Effector memory CD8-positive, alpha-beta T cell (primary cell): ENCODE measurements around the gene TEKTIP1.

ENCODE experiments used
- ATAC-seq: fragments of 150-1000 bp; cut with Tn5 transposase; replicated peaks from 2 replicates; pipeline ENCODE4 v1.10.0; 2021; ENCODE audit warnings: mild to moderate bottlenecking, moderate library complexity
- DNase-seq, 3 experiments: peaks; one replicate each; pipeline ENCODE4 v3.0.0; 2021
- H3K27ac Mint-ChIP-seq, 2 donors: one replicate each; pipeline ENCODE4 v1.8.0; 2022; ENCODE audit warnings: mild to moderate bottlenecking in 2 of 2, mixed read lengths in 2 of 2, moderate library complexity in 2 of 2
- H3K27me3 Mint-ChIP-seq, 2 donors: one replicate each; pipeline ENCODE4 v1.8.0; 2022; ENCODE audit warnings: mixed read lengths in 2 of 2
- H3K36me3 Mint-ChIP-seq: one replicate; pipeline ENCODE4 v1.8.0; 2022; ENCODE audit warnings: mild to moderate bottlenecking, moderate library complexity, mixed read lengths; ENCODE audit not compliant: insufficient read depth
- H3K4me1 Mint-ChIP-seq, 2 donors: one replicate each; pipeline ENCODE4 v1.8.0; 2022; ENCODE audit warnings: low read depth in 2 of 2, mixed read lengths in 2 of 2
- H3K4me3 Mint-ChIP-seq, 2 donors: one replicate each; pipeline ENCODE4 v1.8.0; 2022; ENCODE audit warnings: mild to moderate bottlenecking in 2 of 2, mixed read lengths in 2 of 2, moderate library complexity in 2 of 2
- H3K9me3 Mint-ChIP-seq, 2 donors: one replicate each; pipeline ENCODE4 v1.8.0; 2022; ENCODE audit warnings: mixed read lengths in 2 of 2

Gene TEKTIP1

DNA sequence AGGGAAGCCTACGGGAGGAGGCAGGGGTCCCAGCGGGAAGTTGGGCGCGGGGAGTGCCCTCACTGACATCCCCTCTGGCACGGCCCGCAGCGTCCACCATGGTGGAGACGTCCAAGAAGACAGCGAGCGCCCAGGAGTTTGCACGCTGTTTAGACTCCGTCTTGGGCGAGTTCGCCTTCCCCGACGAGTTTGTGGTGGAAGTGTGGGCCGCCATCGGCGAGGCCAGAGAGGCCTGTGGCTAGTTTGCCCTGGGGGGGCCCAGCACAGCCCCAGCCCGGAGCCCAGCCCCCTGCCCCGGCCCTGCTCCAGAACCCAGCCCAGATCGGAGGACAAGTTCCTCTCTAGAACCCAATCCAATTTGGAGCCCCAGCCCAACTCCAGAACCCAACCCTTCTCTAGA is 51.0 kb downstream of the TEKTIP1 start:
- H3K36me3 Mint-ChIP-seq, result no peaks in the 10 kb centered on the region
- no peaks in the 10 kb centered on the region for H3K27me3 Mint-ChIP-seq
- no peak overlapping the region for H3K27ac Mint-ChIP-seq
- H3K4me1 Mint-ChIP-seq, result peaks cover 0 to 4% of the 10 kb centered on the region in 2 donors
- DNase-seq, result no peak
- no peak overlapping the region for H3K4me3 Mint-ChIP-seq
- no peak for ATAC-seq
- H3K9me3 Mint-ChIP-seq, result no peaks in the 10 kb centered on the region

DNA sequence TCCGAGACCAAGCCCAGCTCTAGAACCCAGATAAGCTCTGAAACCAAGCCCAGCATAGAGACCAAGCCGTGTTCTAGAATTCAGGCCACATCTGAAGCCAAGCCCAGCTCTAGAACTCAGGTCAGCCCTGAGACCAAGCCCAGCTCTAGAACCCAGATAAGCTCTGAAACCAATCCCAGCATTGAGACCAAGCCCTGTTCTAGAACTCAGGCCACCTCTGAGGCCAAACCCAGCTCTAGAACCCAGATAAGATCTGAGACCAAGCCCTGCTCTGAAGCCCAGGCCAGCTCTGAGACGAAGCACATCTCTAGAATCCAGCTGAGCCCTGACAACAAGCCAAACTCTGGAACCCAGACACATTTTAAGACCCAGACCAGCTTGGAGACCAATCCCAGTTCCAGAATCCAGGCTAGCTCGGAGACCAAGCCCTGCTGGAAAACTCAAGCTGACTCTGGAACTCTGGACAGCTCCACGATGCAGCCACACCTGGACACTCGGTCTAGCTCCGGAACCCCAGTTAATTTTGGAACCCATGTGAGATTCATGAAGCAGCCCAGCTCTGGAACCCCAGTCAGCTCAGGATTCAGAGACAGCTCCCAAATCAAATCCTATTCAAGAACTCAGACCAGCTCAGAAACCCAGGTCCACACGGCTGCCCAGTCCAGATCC is 52.2 kb downstream of the TEKTIP1 start:
- no peaks in the 10 kb centered on the region for H3K9me3 Mint-ChIP-seq
- H3K36me3 Mint-ChIP-seq, result no peaks in the 10 kb centered on the region
- ATAC-seq (no peak), DNase-seq (no peak)
- no peak overlapping the region for H3K27ac Mint-ChIP-seq
- no peak overlapping the region for H3K4me3 Mint-ChIP-seq
- H3K4me1 Mint-ChIP-seq, result peaks cover 0 to 1% of the 10 kb centered on the region in 2 donors
- H3K27me3 Mint-ChIP-seq, result no peaks in the 10 kb centered on the region

GRCh38 chr19:3591876-3592613 is 53.1 kb downstream of the TEKTIP1 start:
- ATAC-seq (no peak), DNase-seq (no peak)
- no peaks in the 10 kb centered on the region for H3K27me3 Mint-ChIP-seq
- H3K36me3 Mint-ChIP-seq, result no peaks in the 10 kb centered on the region
- H3K4me3 Mint-ChIP-seq, result no peak overlapping the region
- H3K9me3 Mint-ChIP-seq, result no peaks in the 10 kb centered on the region
- no peaks in the 10 kb centered on the region for H3K4me1 Mint-ChIP-seq
- no peak overlapping the region for H3K27ac Mint-ChIP-seq

GRCh38 chr19:3593156-3593555 is 54.2 kb downstream of the TEKTIP1 start:
- Mint-ChIP-seq H3K27ac (no peak overlapping the region), H3K9me3 (no peaks in the 10 kb centered on the region), H3K4me3 (no peak overlapping the region), H3K27me3 (no peaks in the 10 kb centered on the region), H3K4me1 (no peaks in the 10 kb centered on the region), H3K36me3 (no peaks in the 10 kb centered on the region)
- ATAC-seq, result no peak
- no peak for DNase-seq
